GM18867 (cell line): ENCODE results near the gene ERP44.

Experiments used
- ATAC-seq: cut with Tn5 transposase; IDR thresholded peaks from one replicate; pipeline ENCODE4 v1.9.1; 2021; ENCODE audit warnings: mild to moderate bottlenecking, moderate library complexity; ENCODE audit not compliant: unreplicated experiment

Gene ERP44

GRCh38 chr9:99954819-99955218 is 144.0 kb downstream of the ERP44 start:
- ATAC-seq = peak; percentile 44

GRCh38 chr9:99953861-99954507 is 144.8 kb downstream of the ERP44 start:
- ATAC-seq = peak; percentile 58

GRCh38 chr9:99948896-99949295 is 149.9 kb downstream of the ERP44 start:
- ATAC-seq = no peak

GRCh38 chr9:99948482-99948881 is 150.3 kb downstream of the ERP44 start:
- no peak for ATAC-seq

- no peak for ATAC-seq
These were observed 151.4 kb downstream of the ERP44 start for GRCh38 chr9:99947395-99947794.

GRCh38 chr9:99936947-99937587 is 161.7 kb downstream of the ERP44 start:
- ATAC-seq = no peak

GRCh38 chr9:99931155-99931840 is 167.5 kb downstream of the ERP44 start:
- ATAC-seq = no peak

GRCh38 chr9:99929652-99930051 is 169.1 kb downstream of the ERP44 start:
- ATAC-seq = no peak
